NOMO-1 treated with dmso at 0.1 percent for 144 hours (cell line): Measurements from ENCODE around the gene PDZD7.
A peak's percentile ranks its signal among the peaks of the same experiment; 100 is the strongest.

Source experiments
- DNase-seq: peaks from one replicate; lab custom pipeline; 2025; ENCODE audit not compliant: unreplicated experiment; lab: John Stamatoyannopoulos, UW

The PDZD7 gene

GRCh38 chr10:101005361-101005760 lies 25.6 kb downstream of the PDZD7 start:
- DNase-seq: no peak

DNA sequence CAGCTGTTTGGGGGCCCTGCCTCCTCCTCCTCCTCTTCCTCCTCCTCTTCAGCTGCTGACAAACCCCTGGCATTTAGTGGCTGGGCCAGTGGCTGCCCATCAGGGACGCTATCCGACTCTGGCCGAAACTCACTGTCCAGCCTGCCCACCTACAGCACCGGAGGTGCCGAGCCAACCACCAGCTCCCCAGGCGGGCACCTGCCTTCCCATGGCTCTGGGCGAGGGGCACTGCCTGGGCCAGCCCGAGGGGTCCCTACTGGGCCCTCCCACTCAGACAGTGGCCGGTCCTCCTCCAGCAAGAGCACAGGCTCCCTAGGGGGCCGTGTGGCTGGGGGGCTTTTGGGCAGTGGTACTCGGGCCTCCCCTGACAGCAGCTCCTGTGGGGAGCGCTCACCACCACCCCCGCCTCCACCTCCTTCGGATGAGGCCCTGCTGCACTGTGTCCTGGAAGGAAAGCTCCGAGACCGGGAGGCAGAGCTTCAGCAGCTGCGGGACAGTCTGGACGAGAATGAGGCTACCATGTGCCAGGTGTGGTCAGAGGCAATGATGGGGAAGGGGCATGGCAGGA lies 27.2 kb downstream of the PDZD7 start:
- DNase-seq: no peak

DNA sequence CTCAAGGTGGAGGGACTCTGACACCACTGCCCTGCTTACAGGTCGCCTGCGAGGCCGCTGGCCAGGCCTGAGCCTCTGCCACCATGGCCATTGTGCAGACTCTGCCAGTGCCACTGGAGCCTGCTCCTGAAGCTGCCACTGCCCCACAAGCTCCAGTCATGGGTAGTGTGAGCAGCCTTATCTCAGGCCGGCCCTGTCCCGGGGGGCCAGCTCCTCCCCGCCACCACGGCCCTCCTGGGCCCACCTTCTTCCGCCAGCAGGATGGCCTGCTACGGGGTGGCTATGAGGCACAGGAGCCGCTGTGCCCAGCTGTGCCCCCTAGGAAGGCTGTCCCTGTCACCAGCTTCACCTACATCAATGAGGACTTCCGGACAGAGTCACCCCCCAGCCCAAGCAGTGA lies 28.5 kb downstream of the PDZD7 start:
- no peak for DNase-seq

DNA sequence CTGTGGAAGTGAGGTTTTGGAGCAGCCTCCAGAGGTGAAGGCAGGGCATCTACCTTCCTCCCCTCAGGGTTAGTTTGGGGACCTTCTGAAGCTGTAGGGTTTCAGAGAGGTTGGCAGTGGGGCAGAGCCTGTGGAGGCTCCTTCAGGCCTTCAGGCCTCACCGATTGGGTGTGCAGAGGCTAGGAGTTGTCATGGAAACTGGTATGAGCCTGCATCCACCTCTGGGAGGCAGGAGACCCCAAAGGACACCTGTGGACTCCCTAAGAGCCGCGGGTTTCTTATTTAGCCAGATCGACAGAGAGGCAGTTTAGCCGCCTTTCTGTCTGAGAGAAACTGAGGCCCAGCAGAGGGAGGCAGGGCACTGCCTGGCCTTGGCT lies 29.3 kb downstream of the PDZD7 start:
- no peak for DNase-seq

GRCh38 chr10:101000915-101001658 lies 29.8 kb downstream of the PDZD7 start:
- no peak for DNase-seq

GRCh38 chr10:101000127-101000914 lies 30.6 kb downstream of the PDZD7 start:
- no peak for DNase-seq

DNA sequence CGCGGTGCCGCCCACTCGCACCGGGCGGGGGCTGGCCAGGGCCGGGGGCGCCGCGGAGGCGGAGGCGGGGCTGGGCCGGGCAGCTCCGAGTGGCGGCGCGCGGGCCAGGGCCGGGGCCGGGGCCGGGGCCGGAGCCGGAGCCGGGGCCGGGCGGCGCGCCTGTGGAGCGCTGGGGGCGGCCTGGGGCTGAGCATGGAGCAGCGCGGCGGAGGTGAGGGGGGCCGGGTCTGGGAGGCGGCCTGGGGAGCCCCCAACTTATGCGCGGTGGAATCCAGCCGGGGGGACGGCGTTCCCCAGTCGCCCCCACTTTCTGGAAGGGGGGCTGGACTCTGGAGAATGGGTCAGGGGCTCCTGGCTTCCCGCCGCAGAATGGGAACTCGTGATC lies 31.2 kb downstream of the PDZD7 start, which contains the start of gene LZTS2:
Gene LZTS2 (plus strand): TSS at position 67 of the 385 bp plus-strand sequence. CDS start 2,731 bp downstream, outside the sequence.
- no peak for DNase-seq

DNA sequence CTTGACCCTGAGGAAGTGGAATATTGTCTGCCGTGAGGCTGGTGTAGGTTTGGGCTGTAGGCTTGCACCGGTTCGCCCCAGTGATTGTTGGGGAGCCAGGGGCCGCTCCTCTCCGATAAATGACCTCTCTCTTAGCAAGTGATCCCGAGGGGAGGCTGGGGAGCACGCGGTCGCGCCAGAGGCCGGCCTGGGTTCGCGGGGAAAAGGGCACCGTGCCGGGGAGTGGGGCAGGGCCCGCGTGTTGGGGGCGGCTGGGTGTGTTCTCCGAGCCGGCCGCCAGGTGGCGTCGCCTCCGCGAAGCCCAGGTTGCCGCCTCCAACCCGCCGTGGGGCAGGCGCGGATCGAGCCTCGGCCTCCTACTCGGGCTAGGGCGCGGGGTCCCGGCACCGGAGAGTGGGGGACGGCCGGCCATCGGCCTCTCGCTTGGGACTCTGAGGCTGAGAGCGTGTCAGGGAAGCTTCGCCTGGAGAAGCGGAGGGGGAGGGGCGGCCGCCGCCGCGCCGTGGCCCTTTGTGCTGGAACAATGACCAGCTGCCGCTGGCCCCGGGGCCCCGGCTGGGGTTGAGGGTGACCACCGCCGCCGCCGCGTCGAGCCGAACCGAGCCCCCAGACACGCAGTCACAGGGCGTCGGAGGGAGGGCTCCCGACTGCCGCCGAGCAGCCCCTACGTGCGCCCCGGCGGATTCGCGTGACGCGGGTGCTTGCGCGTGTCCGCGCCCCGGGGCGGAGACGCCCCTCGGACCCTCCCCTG lies 31.8 kb downstream of the PDZD7 start:
- DNase-seq: peak; percentile 31

- peak; percentile 40 for DNase-seq
Measured at GRCh38 chr10:100998183-100998990, 32.5 kb downstream of the PDZD7 start.

- DNase-seq: peak; percentile 65
Measured at GRCh38 chr10:100997360-100998182, 33.4 kb downstream of the PDZD7 start.

GRCh38 chr10:100996678-100997359 lies 34.1 kb downstream of the PDZD7 start:
- no peak for DNase-seq

DNA sequence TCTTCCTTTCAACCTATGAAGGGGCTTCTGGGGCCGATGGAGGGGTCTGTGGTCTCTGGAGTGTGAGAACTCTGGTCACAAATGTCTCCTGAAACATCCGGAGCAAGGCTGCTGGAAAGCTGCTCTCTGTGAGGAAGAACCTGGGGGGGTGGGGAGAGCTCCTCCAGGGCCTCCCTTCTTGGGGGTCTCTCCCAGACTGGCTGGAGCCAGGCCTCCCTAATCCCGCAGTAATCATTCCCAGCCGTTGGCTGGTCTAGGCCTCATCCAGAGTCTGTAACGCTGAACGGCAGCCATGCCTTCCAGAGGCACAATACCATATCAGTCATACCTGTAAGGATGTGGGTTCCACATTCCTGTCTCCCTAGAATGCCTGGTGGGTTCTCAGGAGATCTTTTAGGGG lies 35.7 kb downstream of the PDZD7 start:
- DNase-seq: no peak

- no peak for DNase-seq
Measured at GRCh38 chr10:100993986-100994708, 36.8 kb downstream of the PDZD7 start.

- no peak for DNase-seq
Measured at GRCh38 chr10:100989088-100989487, 41.8 kb downstream of the PDZD7 start.

- no peak for DNase-seq
Measured at GRCh38 chr10:100988166-100988565, 42.8 kb downstream of the PDZD7 start.

GRCh38 chr10:100987685-100988049 lies 43.3 kb downstream of the PDZD7 start:
- no peak for DNase-seq

DNA sequence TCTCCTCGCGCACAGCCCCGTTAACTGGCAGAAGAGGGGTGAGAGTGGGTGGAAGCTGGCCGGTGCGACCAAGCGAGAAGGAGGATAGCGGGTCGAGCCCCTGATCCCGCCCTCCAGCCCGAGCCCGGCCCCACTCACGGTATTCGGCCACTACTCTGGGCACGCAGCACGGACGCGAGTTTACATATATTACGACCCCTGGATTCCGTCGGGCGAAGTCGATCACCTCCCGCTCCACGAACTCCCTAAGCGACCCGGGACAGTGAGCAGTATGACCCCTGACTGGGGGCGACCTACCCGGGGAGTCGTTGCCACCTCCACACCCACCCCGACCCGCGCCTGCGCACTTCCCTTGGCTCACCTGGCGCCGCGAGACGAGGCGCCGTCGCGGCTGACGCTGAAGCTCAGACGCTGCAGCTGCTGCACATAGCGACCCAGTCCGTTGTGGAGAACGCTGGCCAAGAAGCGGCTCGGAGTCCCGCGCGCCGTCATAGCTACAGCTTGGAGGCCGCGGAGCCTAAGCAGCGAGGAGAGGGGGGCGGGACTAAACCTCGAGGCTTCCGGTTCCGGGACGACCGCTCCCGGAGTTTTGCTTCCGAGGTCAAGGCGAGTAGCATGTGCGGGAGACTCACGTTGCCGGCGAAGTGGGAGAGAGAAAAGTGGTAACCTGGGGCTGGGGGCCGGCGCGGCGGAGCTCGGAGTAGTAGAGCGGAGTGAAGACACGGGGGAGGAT lies 43.8 kb downstream of the PDZD7 start, which contains the start of the genes MRPL43 and TWNK:
Gene MRPL43 (minus strand): TSS at position 546 of the 733 bp plus-strand sequence. CDS start 54 bp downstream, at position 492.
Gene TWNK (plus strand): TSS at position 592 of the 733 bp plus-strand sequence. CDS start 668 bp downstream, outside the sequence.
- DNase-seq: peak; percentile 62

DNA sequence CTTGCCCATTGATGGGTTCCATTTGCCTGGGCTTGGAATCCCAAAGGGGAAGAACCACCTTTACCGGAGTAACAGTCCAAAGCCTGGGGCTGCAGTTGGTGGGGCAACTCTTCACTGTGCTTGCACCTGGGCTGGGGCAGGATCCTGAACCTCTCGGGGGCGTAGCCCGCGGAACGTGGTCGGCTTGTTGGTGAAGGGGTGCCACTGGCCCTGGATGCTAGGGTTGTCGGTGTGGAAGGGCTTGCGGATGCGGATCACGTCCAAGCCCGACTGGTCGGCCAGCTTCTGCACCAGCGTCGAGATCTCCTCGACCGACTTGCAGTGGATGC lies 44.3 kb downstream of the PDZD7 start:
- DNase-seq: no peak
